WERI-Rb-1 (cell line): ENCODE measurements around the gene POU2F2.

ENCODE experiments used
- DNase-seq: peaks from one replicate; pipeline ENCODE4 v3.0.0-alpha.2; 2020
- H3K27ac ChIP-seq: fragments of 250-450 bp; sonication (Bioruptor Pico); 2 replicates; pipeline ENCODE4 v1.5.1; 2020; ENCODE audit warnings: mild to moderate bottlenecking, moderate library complexity
- H3K27me3 ChIP-seq: fragments of 250-450 bp; sonication (Bioruptor Pico); 2 replicates; pipeline ENCODE4 v1.5.1; 2021; ENCODE audit warnings: mild to moderate bottlenecking, low read depth, moderate library complexity; ENCODE audit not compliant: insufficient read depth, severe bottlenecking
- H3K36me3 ChIP-seq: fragments of 250-450 bp; sonication (Bioruptor Pico); 2 replicates; pipeline ENCODE4 v1.5.1; 2020; ENCODE audit warnings: mild to moderate bottlenecking, moderate library complexity
- H3K4me3 ChIP-seq: 2 replicates; pipeline ENCODE4 v1.5.1; 2011; ENCODE audit warnings: low read depth, mild to moderate bottlenecking, control low read depth, low read length
- H3K9me3 ChIP-seq: fragments of 250-450 bp; sonication (Bioruptor Pico); 2 replicates; pipeline ENCODE4 v1.5.1; 2021; ENCODE audit warnings: mild to moderate bottlenecking, moderate library complexity; ENCODE audit not compliant: severe bottlenecking
- TF ChIP-seq, protein P1 (sequence below): IDR thresholded peaks from 2 replicates; pipeline ENCODE4 v1.5.1; 2011; ENCODE audit warnings: low read depth, mild to moderate bottlenecking, control low read depth, inconsistent platforms, low read length

The POU2F2 gene

DNA sequence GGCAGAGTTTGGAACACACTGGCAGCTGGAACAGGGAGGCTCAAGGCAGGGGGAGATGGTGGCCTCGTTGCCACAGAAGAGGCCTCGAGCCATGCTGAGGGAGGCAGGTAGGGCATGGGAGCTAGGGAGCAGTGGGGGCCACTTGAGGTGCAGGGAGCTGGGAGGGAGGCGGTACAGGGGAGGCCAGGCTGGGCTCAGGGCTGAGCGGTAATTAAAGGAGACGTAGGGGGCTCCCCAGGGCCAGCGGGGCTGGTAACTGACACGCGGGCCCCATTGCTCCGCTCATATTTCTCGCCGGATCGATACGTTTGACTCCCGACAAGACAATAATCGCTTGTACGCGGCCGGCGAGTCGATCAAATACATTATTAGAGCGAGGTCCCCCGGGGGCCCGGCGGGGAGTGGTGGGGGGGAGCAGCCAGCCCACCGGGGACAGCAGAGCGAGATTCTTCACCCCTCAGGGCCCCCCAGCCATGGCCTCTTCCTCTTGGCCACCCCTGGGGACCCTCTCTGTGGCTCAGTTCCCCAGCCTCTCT, 2.4 kb upstream of the POU2F2 start:
- DNase-seq: no peak
- Histone ChIP-seq H3K9me3 (no peaks in the 10 kb centered on the region), H3K4me3 (no peak overlapping the region), H3K27me3 (no peaks in the 10 kb centered on the region), H3K36me3 (no peaks in the 10 kb centered on the region), H3K27ac (no peak overlapping the region)
- TF ChIP-seq, protein P1, sequence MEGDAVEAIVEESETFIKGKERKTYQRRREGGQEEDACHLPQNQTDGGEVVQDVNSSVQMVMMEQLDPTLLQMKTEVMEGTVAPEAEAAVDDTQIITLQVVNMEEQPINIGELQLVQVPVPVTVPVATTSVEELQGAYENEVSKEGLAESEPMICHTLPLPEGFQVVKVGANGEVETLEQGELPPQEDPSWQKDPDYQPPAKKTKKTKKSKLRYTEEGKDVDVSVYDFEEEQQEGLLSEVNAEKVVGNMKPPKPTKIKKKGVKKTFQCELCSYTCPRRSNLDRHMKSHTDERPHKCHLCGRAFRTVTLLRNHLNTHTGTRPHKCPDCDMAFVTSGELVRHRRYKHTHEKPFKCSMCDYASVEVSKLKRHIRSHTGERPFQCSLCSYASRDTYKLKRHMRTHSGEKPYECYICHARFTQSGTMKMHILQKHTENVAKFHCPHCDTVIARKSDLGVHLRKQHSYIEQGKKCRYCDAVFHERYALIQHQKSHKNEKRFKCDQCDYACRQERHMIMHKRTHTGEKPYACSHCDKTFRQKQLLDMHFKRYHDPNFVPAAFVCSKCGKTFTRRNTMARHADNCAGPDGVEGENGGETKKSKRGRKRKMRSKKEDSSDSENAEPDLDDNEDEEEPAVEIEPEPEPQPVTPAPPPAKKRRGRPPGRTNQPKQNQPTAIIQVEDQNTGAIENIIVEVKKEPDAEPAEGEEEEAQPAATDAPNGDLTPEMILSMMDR: no peak

DNA sequence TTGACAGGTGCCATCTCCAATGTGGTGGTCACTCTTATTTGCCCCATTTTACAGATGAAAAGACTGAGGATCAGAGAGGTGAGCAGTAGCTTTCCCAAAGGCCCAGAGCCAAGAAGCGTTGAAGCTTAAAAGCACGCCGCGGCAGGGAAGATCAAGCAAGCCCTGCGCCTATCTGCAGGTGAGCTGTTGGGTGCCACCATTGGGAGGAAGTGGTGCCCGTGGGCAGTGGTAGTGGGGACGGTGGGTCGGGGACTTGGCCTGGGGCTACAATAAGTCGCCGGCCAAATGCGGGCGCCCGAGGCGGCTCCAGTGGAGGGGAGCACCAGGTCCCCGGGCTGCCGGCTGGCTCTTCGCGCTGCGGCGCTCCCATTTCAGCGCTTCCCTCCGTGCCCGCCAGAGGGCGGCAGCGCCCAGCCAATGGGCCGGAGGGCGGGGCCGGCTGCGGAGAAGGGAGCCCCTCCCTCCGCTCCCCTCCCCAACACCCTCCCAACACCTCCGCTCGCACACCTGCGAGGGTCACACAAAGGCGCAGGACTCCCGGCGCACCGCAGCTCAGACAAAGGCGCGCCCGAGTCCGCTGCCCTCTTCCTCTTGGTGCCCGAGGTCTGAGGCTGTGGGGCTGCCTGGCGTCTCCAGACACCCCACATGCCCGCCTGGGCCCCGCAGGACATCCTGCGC, 744 bp upstream of the POU2F2 start:
- Histone ChIP-seq H3K27ac (0 out of 2 replicates have a peak overlapping the region, but pooled peaks have one; percentile 22), H3K4me3 (no peak overlapping the region), H3K9me3 (no peaks in the 10 kb centered on the region), H3K36me3 (no peaks in the 10 kb centered on the region), H3K27me3 (no peaks in the 10 kb centered on the region)
- TF ChIP-seq, protein P1: peak; percentile 86
- DNase-seq: peak; percentile 65

DNA sequence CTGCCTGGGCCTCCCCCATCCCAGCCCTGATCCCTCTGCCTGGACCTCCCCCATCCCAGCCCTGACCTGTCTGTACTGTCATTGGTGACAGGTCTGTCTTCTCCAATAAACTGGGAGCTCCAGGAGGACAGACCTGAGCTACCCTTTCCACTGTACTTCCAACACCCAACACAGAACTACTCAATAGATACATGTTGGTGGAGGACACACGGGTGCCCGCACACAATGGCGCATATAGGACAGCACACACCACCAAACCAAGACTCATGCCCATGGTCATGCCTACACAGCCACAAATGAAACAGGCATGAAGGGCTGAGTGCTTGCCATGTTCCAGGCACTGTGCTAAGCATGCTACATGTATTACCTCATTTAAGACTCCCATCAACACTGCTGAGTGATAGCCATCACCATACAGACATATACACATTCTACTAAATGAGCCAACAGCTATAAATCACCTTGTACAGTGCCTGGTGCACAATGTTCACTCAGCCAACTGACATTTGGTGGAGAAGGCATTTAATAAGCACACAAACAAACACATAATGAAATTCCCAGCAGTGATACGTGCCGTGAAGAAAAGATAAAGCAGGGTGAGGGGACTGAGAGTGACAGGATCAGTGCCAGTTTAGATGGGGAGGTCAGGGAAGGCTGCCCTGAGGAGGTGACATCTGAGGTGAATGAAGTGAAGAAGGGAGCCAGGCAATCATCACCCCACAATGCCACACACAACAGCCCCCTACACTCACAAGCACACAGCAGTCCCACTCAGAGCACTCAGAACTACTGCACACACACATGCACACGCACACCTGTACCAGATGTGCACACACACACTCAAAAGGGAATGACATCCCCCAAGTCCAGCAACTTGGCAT, 857 bp downstream of the POU2F2 start:
- Histone ChIP-seq H3K9me3 (no peaks in the 10 kb centered on the region), H3K27me3 (no peaks in the 10 kb centered on the region), H3K4me3 (no peak overlapping the region), H3K27ac (no peak overlapping the region), H3K36me3 (no peaks in the 10 kb centered on the region)
- TF ChIP-seq, protein P1: no peak
- no peak for DNase-seq

DNA sequence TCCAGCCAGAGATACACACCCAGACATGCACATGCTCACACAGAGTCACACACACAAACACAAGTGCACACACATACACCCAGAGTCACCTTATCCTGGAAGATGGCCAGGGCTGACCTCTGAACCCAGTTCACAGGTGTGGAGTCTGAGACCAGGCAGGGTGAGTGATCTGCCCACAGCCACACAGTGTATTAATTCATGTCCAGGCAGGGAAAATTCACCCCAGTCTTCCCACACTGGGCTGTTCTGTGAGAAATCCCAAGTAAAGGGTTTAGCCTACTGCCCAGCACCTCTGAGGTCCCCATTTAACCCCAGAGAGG, 2.0 kb downstream of the POU2F2 start:
- no peak for DNase-seq
- Histone ChIP-seq H3K27me3 (no peaks in the 10 kb centered on the region), H3K9me3 (no peaks in the 10 kb centered on the region), H3K27ac (no peak overlapping the region), H3K4me3 (no peak overlapping the region), H3K36me3 (no peaks in the 10 kb centered on the region)
- TF ChIP-seq, protein P1: no peak

DNA sequence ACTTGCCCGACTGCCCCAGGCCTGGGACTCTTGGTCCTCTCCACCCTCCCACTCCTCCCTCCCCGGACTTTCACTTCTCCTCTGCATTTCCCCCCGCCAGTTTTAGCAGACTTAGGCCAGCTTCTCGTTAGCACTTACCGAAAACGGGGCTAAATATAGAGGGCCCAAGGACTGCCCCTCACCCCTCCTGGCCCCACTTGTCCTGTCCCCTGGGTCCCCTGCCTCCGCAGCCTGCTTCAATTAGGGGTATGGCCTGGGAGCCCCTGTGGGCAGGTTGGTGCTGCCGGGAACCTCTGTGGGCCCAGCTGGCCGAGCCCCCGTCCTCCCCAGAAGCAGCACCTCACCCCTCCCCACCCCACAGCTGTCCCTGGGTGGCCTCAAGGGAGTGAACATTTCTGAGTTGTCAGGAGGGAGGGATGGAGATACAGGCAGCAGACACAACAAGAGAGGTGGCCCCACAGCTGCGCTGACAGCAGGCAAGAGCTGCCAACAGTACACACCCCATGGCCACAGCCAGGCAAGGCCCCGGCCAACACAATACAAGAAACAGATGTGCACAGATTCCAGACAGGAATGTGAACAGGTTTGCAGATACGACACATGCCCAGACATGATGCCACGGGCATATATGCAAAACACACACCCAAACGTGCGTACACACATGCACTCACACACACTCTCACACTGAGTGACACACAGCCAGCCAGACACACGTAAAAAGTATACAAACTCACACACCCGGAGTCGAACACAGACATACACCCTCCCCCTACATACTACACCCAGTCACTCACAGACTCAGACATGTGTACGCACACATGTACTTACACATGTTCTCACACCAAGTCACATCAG, 2.6 kb downstream of the POU2F2 start:
- H3K27ac ChIP-seq: no peak overlapping the region
- H3K36me3 ChIP-seq: no peaks in the 10 kb centered on the region
- H3K9me3 ChIP-seq: no peaks in the 10 kb centered on the region
- TF ChIP-seq, protein P1: no peak
- no peak for DNase-seq
- H3K27me3 ChIP-seq: no peaks in the 10 kb centered on the region
- H3K4me3 ChIP-seq: no peak overlapping the region
